Naive thymus-derived CD8-positive, alpha-beta T cell (primary cell): ENCODE data around the gene PLEKHA7. TPM values are rescaled to one million over a fixed set of nuclear protein-coding genes. Genes with fewer than 3 reads are reported as not detected.
A peak's percentile ranks its signal among the peaks of the same experiment; 100 is the strongest.
"Not testable (repeated sequence)": the region's sequence is repeated elsewhere in the genome, so short reads cannot be mapped to it uniquely, and the experiment has no call there.

Experiments used
- ATAC-seq, 2 donors: fragments of 150-1000 bp; cut with Tn5 transposase in 1 of 2; sonication (Bioruptor Pico), chemical (Tn5 transposase) in 1 of 2; 1 replicate in 1 of 2; 2 replicates in 1 of 2; pipeline ENCODE4 v1.10.0; 2021; ENCODE audit warnings: mild to moderate bottlenecking in 2 of 2, moderate library complexity in 2 of 2
- POLR2A ChIA-PET: fragments of 350-600 bp; sonication (Branson Sonifier 250); formaldehyde crosslinking; loops from one replicate; lab custom pipeline; 2021; ENCODE audit warnings: antibody characterized with exemption; lab: Charles Lee
- DNase-seq, 10 donors: peaks; one replicate each; pipeline versions ENCODE4 v3.0.0 to v3.0.0-alpha.2; 2020 to 2022
- H3K27ac Mint-ChIP-seq, 10 donors: one replicate each; pipeline ENCODE4 v1.8.0; 2020 to 2022; ENCODE audit warnings: mild to moderate bottlenecking in 10 of 10, mixed read lengths in 10 of 10, moderate library complexity in 4 of 10, inconsistent platforms in 1 of 10
- H3K27me3 Mint-ChIP-seq, 5 donors: one replicate each; pipeline ENCODE4 v1.8.0; 2021 to 2022; ENCODE audit warnings: mixed read lengths in 5 of 5
- H3K36me3 Mint-ChIP-seq, 3 donors: one replicate each; pipeline ENCODE4 v1.8.0; 2020 to 2022; ENCODE audit warnings: mixed read lengths in 3 of 3, mild to moderate bottlenecking in 2 of 3, inconsistent platforms in 1 of 3
- H3K4me1 Mint-ChIP-seq, 4 donors: one replicate each; pipeline ENCODE4 v1.8.0; 2021 to 2022; ENCODE audit warnings: mixed read lengths in 4 of 4
- H3K4me3 Mint-ChIP-seq, 10 donors: one replicate each; pipeline ENCODE4 v1.8.0; 2020 to 2022; ENCODE audit warnings: mild to moderate bottlenecking in 10 of 10, mixed read lengths in 10 of 10, moderate library complexity in 6 of 10, inconsistent platforms in 1 of 10
- H3K9me3 Mint-ChIP-seq, 9 donors: one replicate each; pipeline ENCODE4 v1.8.0; 2020 to 2022; ENCODE audit warnings: mixed read lengths in 9 of 9, mild to moderate bottlenecking in 3 of 9, inconsistent platforms in 1 of 9, moderate library complexity in 1 of 9
- polyA plus RNA-seq, 3 donors: library from polyadenylated mRNA; unstranded; fragments of 300-500 nt; fragmentation: Illumina TruSeq; gene quantifications; one replicate each; pipeline ENCODE4 v1.2.3, GENCODE V29; 2021
- total RNA-seq, 8 experiments: library from RNA in 2 of 8; stranded (reverse) in 2 of 8; gene quantifications; one replicate each; pipeline ENCODE4 v1.2.3 and lab custom pipeline; 2021 to 2026

The PLEKHA7 gene, protein sequence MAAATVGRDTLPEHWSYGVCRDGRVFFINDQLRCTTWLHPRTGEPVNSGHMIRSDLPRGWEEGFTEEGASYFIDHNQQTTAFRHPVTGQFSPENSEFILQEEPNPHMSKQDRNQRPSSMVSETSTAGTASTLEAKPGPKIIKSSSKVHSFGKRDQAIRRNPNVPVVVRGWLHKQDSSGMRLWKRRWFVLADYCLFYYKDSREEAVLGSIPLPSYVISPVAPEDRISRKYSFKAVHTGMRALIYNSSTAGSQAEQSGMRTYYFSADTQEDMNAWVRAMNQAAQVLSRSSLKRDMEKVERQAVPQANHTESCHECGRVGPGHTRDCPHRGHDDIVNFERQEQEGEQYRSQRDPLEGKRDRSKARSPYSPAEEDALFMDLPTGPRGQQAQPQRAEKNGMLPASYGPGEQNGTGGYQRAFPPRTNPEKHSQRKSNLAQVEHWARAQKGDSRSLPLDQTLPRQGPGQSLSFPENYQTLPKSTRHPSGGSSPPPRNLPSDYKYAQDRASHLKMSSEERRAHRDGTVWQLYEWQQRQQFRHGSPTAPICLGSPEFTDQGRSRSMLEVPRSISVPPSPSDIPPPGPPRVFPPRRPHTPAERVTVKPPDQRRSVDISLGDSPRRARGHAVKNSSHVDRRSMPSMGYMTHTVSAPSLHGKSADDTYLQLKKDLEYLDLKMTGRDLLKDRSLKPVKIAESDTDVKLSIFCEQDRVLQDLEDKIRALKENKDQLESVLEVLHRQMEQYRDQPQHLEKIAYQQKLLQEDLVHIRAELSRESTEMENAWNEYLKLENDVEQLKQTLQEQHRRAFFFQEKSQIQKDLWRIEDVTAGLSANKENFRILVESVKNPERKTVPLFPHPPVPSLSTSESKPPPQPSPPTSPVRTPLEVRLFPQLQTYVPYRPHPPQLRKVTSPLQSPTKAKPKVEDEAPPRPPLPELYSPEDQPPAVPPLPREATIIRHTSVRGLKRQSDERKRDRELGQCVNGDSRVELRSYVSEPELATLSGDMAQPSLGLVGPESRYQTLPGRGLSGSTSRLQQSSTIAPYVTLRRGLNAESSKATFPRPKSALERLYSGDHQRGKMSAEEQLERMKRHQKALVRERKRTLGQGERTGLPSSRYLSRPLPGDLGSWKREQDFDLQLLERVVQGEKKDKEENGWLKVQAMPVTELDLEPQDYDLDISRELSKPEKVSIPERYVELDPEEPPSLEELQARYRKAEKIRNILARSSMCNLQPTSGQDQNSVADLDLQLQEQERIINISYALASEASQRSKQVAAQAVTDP
- total RNA-seq (under 1 TPM; 0.77 to 0.96 TPM), polyA plus RNA-seq (not detected), total RNA-seq (lab: John Stamatoyannopoulos, UW) (0.25 to 1.6 (median 0.95) reads per million in 6 experiments)

DNA sequence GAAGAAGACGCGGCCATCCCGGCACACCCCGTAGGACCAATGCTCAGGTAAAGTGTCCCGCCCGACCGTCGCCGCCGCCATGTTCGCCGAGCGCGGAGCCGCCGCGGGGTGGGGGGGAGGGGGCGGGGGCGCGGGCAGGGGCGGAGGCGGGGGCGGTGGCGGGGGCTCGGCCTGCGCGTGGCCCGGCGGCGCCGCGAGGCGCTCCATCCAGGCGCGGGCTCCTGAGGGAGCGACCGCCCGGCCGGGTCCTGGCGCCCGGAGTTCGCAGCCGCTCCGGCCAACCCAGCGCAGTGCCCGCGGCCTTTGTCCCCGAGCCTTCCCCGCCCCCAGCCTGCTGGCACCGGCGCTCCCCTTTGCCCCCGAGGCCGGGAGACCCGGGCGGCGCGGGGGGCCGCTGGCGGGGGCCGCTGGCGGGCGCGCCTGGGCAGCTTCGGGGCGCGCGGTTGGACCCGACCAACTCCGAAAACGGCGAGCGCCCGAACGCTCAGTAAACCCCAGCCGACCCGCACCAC lies at the start of gene PLEKHA7:
PLEKHA7 (minus strand) TSS at position 94 of the 512 bp plus-strand sequence; CDS start at position 81, 13 bp downstream.
- Mint-ChIP-seq H3K4me1 (peaks cover 6 to 13% (median 9%) of the 10 kb centered on the region in 4 donors), H3K4me3 (peak within 1 kb of the TSS; percentile 84 to 95 (median 92)), H3K27me3 (peaks cover 13 to 22% (median 19%) of the 10 kb centered on the region in 5 donors), H3K27ac (peak within 1 kb of the TSS in 5 of 10 donors; percentile 16 to 61 (median 39)), H3K9me3 (peaks cover 0 to 4% (median 0%) of the 10 kb centered on the region in 9 donors), H3K36me3 (peaks cover 0 to 8% (median 6%) of the 10 kb centered on the region in 3 donors)
- POLR2A ChIA-PET = no interaction called here
- DNase-seq = peak in 2 of 10 donors; percentile 3 to 20
- peak; percentile 15 to 55 for ATAC-seq

GRCh38 chr11:17063171-17064002 lies 49.2 kb upstream of the PLEKHA7 start:
- DNase-seq (no peak), ATAC-seq (no peak)
- Mint-ChIP-seq H3K4me1 (no peaks in the 10 kb centered on the region), H3K4me3 (no peak overlapping the region), H3K27ac (peak overlapping the region in 1 of 10 donors; percentile 60), H3K9me3 (no peaks in the 10 kb centered on the region), H3K36me3 (no peaks in the 10 kb centered on the region), H3K27me3 (peaks cover 0 to 2% (median 0%) of the 10 kb centered on the region in 5 donors)
- POLR2A ChIA-PET = no interaction called here

GRCh38 chr11:17051146-17051545 lies 36.9 kb upstream of the PLEKHA7 start:
- H3K36me3 Mint-ChIP-seq, H3K27ac Mint-ChIP-seq, POLR2A ChIA-PET, DNase-seq, H3K4me3 Mint-ChIP-seq, H3K27me3 Mint-ChIP-seq, H3K4me1 Mint-ChIP-seq, H3K9me3 Mint-ChIP-seq, ATAC-seq: not testable (repeated sequence)

GRCh38 chr11:17048491-17048890 lies 34.3 kb upstream of the PLEKHA7 start:
- H3K4me3 Mint-ChIP-seq, DNase-seq, H3K36me3 Mint-ChIP-seq, H3K27ac Mint-ChIP-seq, ATAC-seq, H3K27me3 Mint-ChIP-seq, POLR2A ChIA-PET, H3K4me1 Mint-ChIP-seq, H3K9me3 Mint-ChIP-seq: not testable (repeated sequence)

- no peaks in the 10 kb centered on the region for H3K36me3 Mint-ChIP-seq
- ATAC-seq (no peak), DNase-seq (no peak)
- H3K4me1 Mint-ChIP-seq = no peaks in the 10 kb centered on the region
- H3K4me3 Mint-ChIP-seq = no peak overlapping the region
- H3K9me3 Mint-ChIP-seq = no peaks in the 10 kb centered on the region
- POLR2A ChIA-PET = no interaction called here
- H3K27me3 Mint-ChIP-seq = peaks cover 0 to 7% (median 3%) of the 10 kb centered on the region in 5 donors
- H3K27ac Mint-ChIP-seq = no peak overlapping the region
These were observed 32.5 kb upstream of the PLEKHA7 start for GRCh38 chr11:17046690-17047089.

GRCh38 chr11:17036666-17037658 lies 22.7 kb upstream of the PLEKHA7 start:
- no peaks in the 10 kb centered on the region for H3K4me1 Mint-ChIP-seq
- peaks cover 6 to 18% (median 15%) of the 10 kb centered on the region in 3 donors for H3K36me3 Mint-ChIP-seq
- no peak overlapping the region for H3K27ac Mint-ChIP-seq
- ATAC-seq = no peak
- H3K9me3 Mint-ChIP-seq = peaks cover 0 to 28% (median 12%) of the 10 kb centered on the region in 9 donors
- DNase-seq = no peak
- POLR2A ChIA-PET = no interaction called here
- H3K4me3 Mint-ChIP-seq = no peak overlapping the region
- peaks cover 1 to 25% (median 12%) of the 10 kb centered on the region in 5 donors for H3K27me3 Mint-ChIP-seq

- H3K4me1 Mint-ChIP-seq, H3K27ac Mint-ChIP-seq, POLR2A ChIA-PET, H3K27me3 Mint-ChIP-seq, DNase-seq, ATAC-seq, H3K4me3 Mint-ChIP-seq: not testable (repeated sequence)
- Mint-ChIP-seq H3K36me3 (peaks cover 6 to 17% (median 15%) of the 10 kb centered on the region in 3 donors), H3K9me3 (peaks cover 3 to 28% (median 16%) of the 10 kb centered on the region in 9 donors)
These were observed 19.8 kb upstream of the PLEKHA7 start for GRCh38 chr11:17034027-17034426.

DNA sequence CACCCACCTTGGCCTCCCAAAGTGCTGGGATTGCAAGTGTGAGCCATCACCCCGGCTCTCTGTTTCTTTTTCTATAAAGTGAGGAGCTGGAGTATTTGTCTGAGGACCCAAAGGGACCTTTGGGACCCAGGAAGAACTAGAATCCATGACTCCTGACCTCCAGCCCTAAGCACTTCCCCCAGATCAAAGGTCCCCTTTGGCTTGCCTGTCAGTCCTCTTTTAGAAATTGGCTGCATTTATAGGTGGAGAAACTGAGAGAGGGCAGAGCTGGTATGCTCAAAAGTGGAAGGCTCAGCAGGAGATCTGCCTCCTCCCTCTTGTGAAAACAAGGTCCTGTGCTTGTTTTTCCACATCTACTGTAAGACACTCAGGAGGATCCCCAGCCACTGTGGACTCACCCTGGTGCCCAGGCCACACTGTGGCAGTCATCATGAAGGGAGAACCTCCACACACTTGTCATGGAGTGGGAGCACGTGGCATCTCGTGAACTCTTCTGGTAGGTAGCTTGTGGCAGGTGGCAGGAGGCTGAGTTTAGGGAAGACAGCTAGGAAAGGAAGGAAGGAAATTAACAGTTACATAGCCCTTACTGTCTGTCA lies 12.4 kb upstream of the PLEKHA7 start:
- Mint-ChIP-seq H3K27ac (no peak overlapping the region), H3K4me1 (peaks cover 0 to 2% (median 0%) of the 10 kb centered on the region in 4 donors), H3K27me3 (peaks cover 0 to 2% (median 0%) of the 10 kb centered on the region in 5 donors), H3K4me3 (no peak overlapping the region), H3K36me3 (peaks cover 0 to 16% (median 0%) of the 10 kb centered on the region in 3 donors), H3K9me3 (peaks cover 0 to 4% (median 0%) of the 10 kb centered on the region in 9 donors)
- DNase-seq = no peak
- POLR2A ChIA-PET = interaction anchor here (0.8 kb wide), 1 partner anchor 9 kb away, joined by 3 read pairs; no protein-coding TSS in a partner anchor
- ATAC-seq = no peak

DNA sequence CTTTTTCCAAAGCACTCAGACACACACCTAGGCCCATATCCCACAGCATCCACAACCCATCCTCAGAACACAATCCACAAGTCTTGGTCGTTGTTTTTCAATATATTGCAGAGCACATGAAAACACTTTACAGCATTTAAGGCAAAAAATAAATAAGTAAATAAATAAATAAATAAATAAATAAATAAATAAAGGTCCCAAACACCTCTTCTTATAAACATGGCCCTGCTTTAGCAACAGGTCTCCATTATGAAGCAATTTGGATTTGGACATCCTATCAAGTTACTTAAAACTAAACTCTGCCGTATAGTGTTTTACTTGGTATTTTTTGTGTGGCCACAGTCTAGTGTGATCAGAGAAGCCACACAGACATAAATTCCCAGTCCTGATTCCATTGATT lies 10.7 kb upstream of the PLEKHA7 start:
- POLR2A ChIA-PET = no interaction called here
- Mint-ChIP-seq H3K27me3 (no peaks in the 10 kb centered on the region), H3K9me3 (no peaks in the 10 kb centered on the region), H3K36me3 (peaks cover 0 to 16% (median 0%) of the 10 kb centered on the region in 3 donors), H3K27ac (no peak overlapping the region), H3K4me1 (peaks cover 0 to 2% (median 0%) of the 10 kb centered on the region in 4 donors), H3K4me3 (no peak overlapping the region)
- no peak for ATAC-seq
- DNase-seq = no peak

DNA sequence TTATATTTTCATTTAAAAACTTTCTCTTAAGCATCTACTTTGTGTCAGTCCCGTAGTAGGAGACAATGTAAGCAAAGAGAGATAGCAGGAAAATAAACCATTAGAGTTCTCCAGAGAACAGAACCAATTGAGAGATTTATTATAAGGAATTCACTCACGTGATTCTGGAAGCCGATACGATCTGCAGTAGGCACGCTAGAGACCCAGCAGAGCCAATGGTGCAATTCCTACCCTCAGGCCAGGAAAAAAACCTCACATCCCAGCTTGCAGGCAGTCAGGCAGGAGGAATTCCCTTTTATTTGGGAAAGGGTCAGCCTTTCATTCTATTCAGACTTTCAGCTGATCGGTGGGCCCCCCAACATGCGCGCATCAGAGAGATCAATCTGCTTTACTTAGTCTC lies 7.3 kb upstream of the PLEKHA7 start:
- no peaks in the 10 kb centered on the region for H3K4me1 Mint-ChIP-seq
- H3K9me3 Mint-ChIP-seq = no peaks in the 10 kb centered on the region
- ATAC-seq (no peak), DNase-seq (no peak)
- H3K27ac Mint-ChIP-seq = no peak overlapping the region
- no peak overlapping the region for H3K4me3 Mint-ChIP-seq
- peaks cover 0 to 13% (median 0%) of the 10 kb centered on the region in 3 donors for H3K36me3 Mint-ChIP-seq
- peaks cover 0 to 3% (median 3%) of the 10 kb centered on the region in 5 donors for H3K27me3 Mint-ChIP-seq
- POLR2A ChIA-PET = interaction anchor here (0.6 kb wide), 1 partner anchor 285 kb away, joined by 3 read pairs; no protein-coding TSS in a partner anchor
